ENCODE data around the gene KLHL9. TPM values are rescaled to one million over a fixed set of nuclear protein-coding genes. Genes with fewer than 3 reads are reported as not detected.

Gene KLHL9
- total RNA-seq, 1 donor from 2014 or later = 38.7 TPM

DNA sequence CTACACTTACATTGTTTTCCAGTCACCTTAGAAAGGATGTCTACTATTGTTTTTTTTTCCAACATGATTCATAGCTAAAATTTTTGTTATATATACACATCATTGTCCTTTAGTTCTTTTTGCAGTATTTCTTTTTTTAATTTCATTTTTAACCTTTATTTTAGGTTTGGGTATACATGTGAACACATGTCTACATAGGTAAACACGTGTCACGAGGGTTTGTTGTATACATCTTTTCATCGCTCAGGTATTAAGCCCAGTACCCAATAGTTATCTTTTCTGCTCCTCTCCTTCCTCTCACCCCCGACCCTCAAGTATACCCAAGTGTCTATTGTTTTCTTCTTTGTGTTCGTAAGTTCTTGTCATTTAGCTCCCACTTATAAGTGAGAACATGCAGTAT lies 49.1 kb downstream of the KLHL9 start:
- Mint-ChIP-seq H3K9me3 (ENCODE audit: unreplicated experiment) (no peaks in the 10 kb centered on the region), H3K27ac (ENCODE audit: unreplicated experiment) (no peak overlapping the region), H3K4me1 (ENCODE audit: low read depth, unreplicated experiment) (no peaks in the 10 kb centered on the region), H3K36me3 (ENCODE audit: unreplicated experiment) (no peaks in the 10 kb centered on the region), H3K4me3 (ENCODE audit: unreplicated experiment) (no peak overlapping the region), H3K27me3 (ENCODE audit: unreplicated experiment) (no peaks in the 10 kb centered on the region)
- TF ChIP-seq, protein P1, sequence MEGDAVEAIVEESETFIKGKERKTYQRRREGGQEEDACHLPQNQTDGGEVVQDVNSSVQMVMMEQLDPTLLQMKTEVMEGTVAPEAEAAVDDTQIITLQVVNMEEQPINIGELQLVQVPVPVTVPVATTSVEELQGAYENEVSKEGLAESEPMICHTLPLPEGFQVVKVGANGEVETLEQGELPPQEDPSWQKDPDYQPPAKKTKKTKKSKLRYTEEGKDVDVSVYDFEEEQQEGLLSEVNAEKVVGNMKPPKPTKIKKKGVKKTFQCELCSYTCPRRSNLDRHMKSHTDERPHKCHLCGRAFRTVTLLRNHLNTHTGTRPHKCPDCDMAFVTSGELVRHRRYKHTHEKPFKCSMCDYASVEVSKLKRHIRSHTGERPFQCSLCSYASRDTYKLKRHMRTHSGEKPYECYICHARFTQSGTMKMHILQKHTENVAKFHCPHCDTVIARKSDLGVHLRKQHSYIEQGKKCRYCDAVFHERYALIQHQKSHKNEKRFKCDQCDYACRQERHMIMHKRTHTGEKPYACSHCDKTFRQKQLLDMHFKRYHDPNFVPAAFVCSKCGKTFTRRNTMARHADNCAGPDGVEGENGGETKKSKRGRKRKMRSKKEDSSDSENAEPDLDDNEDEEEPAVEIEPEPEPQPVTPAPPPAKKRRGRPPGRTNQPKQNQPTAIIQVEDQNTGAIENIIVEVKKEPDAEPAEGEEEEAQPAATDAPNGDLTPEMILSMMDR (IDR thresholded peaks at IDR 0.05; ENCODE audit: partially characterized antibody, unreplicated experiment) = no peak
- DNase-seq = no peak

DNA sequence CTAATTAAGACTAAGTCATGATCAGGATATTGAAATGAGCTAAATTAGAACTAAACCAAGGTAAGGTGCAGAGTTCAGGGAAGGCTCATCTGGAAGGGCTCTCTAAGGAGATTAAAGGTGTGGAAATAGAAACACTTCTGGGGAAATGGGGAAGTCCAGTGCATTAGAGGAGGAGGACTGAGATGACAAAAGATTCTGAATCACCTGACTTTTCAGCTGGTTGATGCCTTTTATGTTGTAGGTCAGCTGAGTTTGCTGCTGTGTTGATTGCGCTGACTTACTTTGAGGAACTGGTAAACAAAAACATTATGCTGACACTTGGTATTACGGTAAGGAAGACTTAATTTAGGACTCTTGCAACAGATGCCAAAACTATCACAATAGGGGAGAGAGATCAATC lies 53.9 kb downstream of the KLHL9 start:
- no peaks in the 10 kb centered on the region for H3K36me3 Mint-ChIP-seq (ENCODE audit: unreplicated experiment)
- H3K9me3 Mint-ChIP-seq (ENCODE audit: unreplicated experiment) = no peaks in the 10 kb centered on the region
- DNase-seq = no peak
- H3K4me1 Mint-ChIP-seq (ENCODE audit: low read depth, unreplicated experiment) = no peaks in the 10 kb centered on the region
- TF ChIP-seq, protein P1 (IDR thresholded peaks at IDR 0.05; ENCODE audit: partially characterized antibody, unreplicated experiment) = no peak
- no peak overlapping the region for H3K27ac Mint-ChIP-seq (ENCODE audit: unreplicated experiment)
- no peak overlapping the region for H3K4me3 Mint-ChIP-seq (ENCODE audit: unreplicated experiment)
- no peaks in the 10 kb centered on the region for H3K27me3 Mint-ChIP-seq (ENCODE audit: unreplicated experiment)

Other genes starting within 250 kb of the KLHL9 start
- gene IFNW1, start 193.6 kb downstream of the KLHL9 start, total RNA-seq (ENCODE audit: unreplicated experiment) = not detected
- not detected for gene IFNA21, start 168.7 kb downstream of the KLHL9 start, total RNA-seq (ENCODE audit: unreplicated experiment)
- gene IFNA4, start 147.8 kb downstream of the KLHL9 start, total RNA-seq (ENCODE audit: unreplicated experiment) = not detected
- not detected for gene IFNA7, start 133.2 kb downstream of the KLHL9 start, total RNA-seq (ENCODE audit: unreplicated experiment)
- gene IFNA10, start 128.3 kb downstream of the KLHL9 start, total RNA-seq (ENCODE audit: unreplicated experiment) = not detected
- gene IFNA16, start 118.1 kb downstream of the KLHL9 start, total RNA-seq (ENCODE audit: unreplicated experiment) = not detected
- gene IFNA17, start 107.2 kb downstream of the KLHL9 start, total RNA-seq (ENCODE audit: unreplicated experiment) = not detected
- not detected for gene IFNA14, start 95.4 kb downstream of the KLHL9 start, total RNA-seq (ENCODE audit: unreplicated experiment)
- not detected for gene IFNA5, start 30.1 kb downstream of the KLHL9 start, total RNA-seq (ENCODE audit: unreplicated experiment)
- not detected for gene IFNA6, start 15.5 kb upstream of the KLHL9 start, total RNA-seq (ENCODE audit: unreplicated experiment)
- gene IFNA13, start 32.7 kb upstream of the KLHL9 start, total RNA-seq (ENCODE audit: unreplicated experiment) = not detected
- gene IFNA2, start 50.0 kb upstream of the KLHL9 start, total RNA-seq (ENCODE audit: unreplicated experiment) = not detected
- not detected for gene IFNA8, start 73.7 kb upstream of the KLHL9 start, total RNA-seq (ENCODE audit: unreplicated experiment)
- not detected for gene IFNA1, start 105.0 kb upstream of the KLHL9 start, total RNA-seq (ENCODE audit: unreplicated experiment)
- gene IFNE, start 146.9 kb upstream of the KLHL9 start, total RNA-seq (ENCODE audit: unreplicated experiment) = not detected

All from glutamatergic neuron (in vitro differentiated cells).